Eye (tissue), 1 donor: ENCODE results near the gene HLA-DRA.
A peak's percentile ranks its signal among the peaks of the same experiment; 100 is the strongest.

Experiments used
- DNase-seq: peaks from one replicate; pipeline ENCODE4 v3.0.0-alpha.2; 2015

HLA-DRA gene

GRCh38 chr6:32439602-32440214, at the start of gene HLA-DRA:
HLA-DRA (plus strand) TSS chr6:32439887; CDS start chr6:32439951, 64 bp downstream.
- peak; percentile 85 for DNase-seq

GRCh38 chr6:32391505-32391904, 48.2 kb upstream of the HLA-DRA start:
- DNase-seq, result no peak

DNA sequence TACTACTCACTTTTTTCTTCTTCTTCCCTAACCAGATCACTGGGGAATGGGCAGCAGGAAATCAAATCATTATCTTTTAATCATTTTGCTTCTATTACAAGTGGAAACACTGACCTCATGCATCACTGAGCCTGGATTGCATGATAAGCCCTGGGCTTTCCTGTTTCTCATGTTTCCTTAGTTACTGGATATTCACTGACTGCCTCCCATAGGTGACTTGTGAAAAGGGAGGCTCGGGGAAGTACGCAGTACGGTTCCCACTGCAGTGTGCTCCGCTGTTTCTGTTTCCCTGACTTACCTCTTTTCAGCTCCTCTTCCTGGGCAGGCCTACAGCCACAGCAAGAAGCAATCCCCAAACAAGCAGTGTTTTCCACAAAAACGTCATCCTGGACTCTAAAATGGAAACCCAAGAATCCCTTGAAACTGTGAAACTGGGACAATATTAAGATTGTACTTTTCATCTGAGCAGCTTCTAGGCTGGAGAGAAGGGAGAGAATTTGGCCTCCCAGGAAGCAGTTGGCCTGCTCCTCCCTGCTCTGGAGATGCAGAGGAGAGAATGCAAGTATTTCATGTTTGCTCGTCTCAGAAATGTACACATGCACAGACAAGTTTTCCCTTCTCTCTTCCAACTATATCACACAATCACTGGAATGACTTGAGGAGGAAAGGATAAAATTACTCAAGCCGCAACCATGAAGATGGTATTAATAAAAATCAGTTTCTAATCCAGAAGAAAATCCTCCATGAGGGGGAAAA, 45.8 kb upstream of the HLA-DRA start:
- peak; percentile 60 for DNase-seq

- DNase-seq, result no peak
These were observed 43.7 kb upstream of the HLA-DRA start for GRCh38 chr6:32396028-32396427.

- no peak for DNase-seq
These were observed 42.3 kb upstream of the HLA-DRA start for GRCh38 chr6:32397252-32397920.

DNA sequence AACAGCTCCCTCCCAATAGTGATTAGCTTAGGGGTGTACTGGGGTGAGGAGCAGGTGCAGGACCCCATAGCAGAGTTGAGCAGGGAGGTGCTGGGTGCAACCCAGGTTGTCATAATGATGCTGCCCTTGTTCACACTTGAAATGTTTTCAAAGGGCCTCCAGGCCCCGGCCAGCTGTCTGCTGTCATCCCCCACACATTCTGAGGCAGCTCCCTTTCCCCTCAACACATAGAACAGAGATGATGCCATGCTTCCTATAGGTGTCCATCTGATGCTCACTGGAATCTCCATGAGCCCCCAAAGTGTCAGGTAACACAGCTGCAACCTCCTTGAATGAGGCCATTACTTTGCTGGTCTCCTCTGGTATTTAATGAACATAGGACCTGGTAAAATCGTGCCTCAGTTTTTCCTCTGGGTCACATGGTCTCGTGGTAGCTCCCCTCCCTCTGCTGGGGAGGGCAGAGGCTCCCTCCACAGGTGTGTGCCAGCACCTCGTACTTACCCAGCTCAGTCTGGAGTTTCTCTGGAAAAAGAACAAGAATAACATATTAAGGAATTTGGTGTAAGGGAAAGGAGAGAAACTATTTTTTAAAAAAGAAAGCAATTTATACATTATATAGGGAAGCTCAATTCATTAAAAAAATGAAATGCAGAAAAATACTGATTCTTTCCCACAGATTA, 38.3 kb upstream of the HLA-DRA start:
- DNase-seq, result no peak

- no peak for DNase-seq
These were observed 36.9 kb upstream of the HLA-DRA start for GRCh38 chr6:32402812-32403211.

- DNase-seq, result no peak
These were observed 34.0 kb upstream of the HLA-DRA start for GRCh38 chr6:32405656-32406055.

GRCh38 chr6:32406197-32406596, 33.5 kb upstream of the HLA-DRA start:
- no peak for DNase-seq

DNA sequence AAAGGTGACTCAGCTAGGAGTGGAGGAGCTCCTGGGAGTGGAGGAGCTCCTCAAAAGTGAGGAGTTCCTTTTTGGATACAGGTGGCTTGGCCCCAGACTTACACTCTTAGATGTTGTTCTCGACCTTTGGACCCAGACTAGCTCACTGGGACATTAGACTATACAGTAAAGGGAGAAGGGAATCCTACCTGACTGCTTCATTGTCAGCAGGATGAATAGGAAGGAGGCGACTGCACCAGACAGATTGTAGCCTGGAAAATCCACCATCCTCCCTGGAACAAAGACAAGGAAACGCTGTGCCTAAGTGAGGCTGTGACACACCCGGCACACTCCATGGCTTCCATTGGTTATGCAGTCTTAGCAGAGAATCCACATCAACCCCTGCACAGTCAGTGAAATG, 32.8 kb upstream of the HLA-DRA start, which contains the start of gene BTNL2:
Gene BTNL2 (minus strand): TSS at position 325 of the 400 bp plus-strand sequence. CDS start 58 bp downstream, at position 267.
- DNase-seq, result no peak

DNA sequence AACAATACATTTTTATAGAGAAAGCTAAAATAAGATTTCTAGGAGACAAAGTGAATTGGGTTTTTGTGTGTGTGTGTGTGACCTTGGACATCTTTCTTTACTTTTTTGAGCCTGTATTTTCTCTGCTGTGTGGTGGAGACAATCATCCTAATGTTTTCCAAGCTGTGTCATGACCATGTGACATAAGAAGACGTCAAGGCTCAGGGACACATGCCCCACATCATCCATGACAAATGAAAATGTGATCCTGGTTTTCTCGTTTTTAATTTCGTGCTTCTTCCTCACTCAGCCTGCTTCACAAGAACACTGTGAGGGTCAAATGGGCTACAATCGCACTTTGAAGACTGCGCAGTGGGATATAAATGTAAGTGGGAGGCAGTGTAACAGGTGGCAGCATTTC, 28.8 kb upstream of the HLA-DRA start:
- DNase-seq, result no peak

DNA sequence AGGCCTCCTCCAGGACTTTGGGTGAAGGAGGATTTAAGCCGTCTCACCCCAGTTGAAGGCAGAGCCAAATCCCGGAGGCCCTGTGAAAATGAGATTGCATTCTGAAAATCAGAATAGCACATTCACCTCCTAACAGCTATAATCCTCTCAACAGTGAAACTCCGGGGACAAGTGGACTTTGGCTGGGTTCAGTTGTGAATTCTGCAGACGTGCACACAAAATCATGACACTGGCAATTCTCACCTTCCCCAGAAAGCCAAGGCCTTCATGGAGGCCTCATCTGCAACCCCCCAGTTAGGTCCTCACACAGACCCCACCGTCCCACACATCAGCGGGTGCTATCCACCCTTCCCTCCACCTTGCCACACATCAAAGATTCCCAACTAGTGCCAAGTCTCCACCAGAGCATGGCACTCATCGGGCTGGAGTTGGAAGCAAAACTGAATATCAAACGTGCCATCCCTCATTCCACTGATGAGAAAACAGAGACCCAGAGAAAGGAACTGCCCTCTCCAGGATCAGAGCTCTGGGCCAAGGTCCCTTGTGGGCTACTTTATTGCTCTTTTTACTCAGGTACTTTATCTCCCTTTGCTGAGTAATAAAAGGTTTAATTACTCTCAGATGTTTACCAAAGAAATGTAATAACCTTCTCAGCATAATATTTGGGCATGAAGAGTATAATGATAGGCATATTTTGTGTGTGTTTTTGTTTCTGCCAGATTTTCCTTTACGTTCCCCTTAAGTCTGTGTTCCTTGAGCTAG, 27.9 kb upstream of the HLA-DRA start:
- DNase-seq, result no peak

DNA sequence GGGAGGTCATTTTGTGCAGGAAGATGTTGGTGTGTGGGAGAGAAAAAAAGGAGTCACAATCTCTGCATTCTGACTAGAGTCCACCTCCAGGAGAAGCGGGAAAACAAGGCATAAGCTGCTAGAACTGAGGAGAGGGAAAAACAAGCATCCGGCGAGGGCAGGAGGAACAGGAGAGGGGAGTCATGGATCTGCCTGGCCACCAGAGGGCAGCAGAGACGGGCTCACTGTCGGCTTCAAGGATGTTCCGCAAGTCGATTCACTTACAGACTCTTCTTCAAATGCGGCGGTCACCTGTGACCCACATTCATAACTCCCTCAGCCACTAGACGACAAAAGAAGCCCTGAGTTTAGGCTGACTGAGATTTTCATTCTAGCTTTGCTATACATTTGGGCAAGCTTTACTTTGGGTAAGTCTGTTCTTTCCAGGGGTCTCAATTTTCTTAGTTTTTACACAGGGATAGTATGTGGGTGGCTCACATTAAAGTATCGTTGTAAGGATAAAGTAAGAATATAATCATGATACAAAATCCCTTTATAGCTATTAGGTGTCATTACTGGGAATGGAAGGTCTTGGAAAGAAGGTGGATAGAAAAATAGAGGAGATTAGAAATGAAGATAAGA, 26.1 kb upstream of the HLA-DRA start:
- DNase-seq, result peak; percentile 91

GRCh38 chr6:32415521-32416019, 24.1 kb upstream of the HLA-DRA start:
- DNase-seq, result peak; percentile 92

GRCh38 chr6:32416036-32416435, 23.7 kb upstream of the HLA-DRA start:
- no peak for DNase-seq

GRCh38 chr6:32424589-32425300, 14.9 kb upstream of the HLA-DRA start:
- no peak for DNase-seq

- no peak for DNase-seq
These were observed 13.3 kb upstream of the HLA-DRA start for GRCh38 chr6:32426338-32426737.

DNA sequence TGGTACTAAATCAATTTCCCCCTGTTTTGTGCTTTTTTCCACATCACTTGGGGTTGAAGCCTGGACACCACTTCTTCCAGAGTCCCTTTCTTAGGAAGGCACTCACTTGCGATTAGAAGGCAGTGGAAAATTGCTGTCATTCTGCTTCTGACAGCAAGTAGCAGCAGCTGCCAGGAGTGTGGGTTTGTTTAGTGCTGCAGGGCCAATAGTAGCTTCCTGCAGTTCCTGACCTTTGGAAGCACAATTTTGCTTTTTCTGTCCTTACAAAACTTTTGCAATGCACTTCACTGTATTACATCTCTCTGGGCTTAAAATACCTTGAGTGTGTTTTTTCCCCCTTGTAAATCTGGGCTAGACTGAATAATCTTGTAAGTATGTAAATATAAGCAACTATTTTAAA, 12.5 kb upstream of the HLA-DRA start:
- DNase-seq, result no peak

DNA sequence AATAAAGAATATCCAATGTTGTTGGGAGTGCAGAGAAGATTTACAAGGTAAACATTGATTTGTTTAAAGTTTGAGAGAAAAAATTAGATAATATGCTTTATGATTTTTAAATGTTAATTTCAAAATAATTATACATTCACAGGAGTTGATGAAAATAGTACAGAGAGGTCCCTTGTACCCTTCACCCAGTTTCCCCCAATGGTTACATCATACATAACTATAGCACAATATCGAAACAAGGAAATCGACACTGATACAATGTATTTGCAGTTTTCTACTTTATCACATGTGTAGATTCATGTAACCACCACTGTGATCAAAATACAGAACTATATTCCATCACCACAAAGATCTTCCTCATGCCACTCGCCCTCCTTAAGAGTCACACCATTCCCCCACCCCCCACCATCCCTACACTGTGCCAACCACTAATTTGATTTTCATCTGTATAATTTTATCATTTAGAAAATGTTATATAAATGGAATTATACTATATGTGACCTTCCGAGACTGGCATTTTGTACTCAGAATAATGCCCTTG, 11.7 kb upstream of the HLA-DRA start:
- no peak for DNase-seq

DNA sequence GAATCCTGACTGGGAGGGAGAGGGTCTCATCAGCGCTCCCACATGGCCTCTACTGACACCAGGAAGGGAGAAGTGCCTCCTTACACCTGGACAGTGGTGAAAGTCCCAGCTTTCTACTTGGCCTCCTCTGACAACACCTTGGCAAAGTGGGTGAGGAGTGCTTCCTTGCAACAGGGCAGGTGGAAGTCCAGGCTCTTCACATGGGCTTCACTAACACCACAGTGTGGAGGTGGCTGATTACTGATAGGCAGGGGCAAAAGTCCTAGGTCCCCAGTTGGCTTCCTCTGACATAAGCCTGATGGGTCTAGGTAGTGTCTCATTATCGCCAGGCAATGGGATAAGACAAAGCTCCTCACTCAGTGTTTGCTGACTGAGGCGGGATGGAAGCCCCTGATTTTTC, 9.5 kb upstream of the HLA-DRA start:
- no peak for DNase-seq

DNA sequence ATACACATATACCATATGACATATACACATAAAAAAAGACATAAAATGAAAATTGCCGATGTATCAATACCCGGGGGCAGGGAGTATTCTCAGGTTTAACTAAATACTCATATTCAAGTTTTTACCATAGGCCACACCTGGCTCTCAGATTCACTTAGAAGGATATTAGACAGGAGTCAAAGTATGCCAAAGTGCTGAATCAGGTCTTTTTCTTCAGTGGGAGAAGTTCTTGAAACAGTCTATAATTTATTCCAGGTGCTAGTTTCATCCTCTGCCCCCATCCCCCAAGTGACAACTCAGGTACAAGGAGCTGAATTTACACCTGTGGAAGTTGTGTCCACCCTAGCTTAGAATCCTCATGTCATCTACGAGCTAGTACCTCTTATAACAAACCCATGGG, 8.5 kb upstream of the HLA-DRA start:
- DNase-seq, result no peak
